ENCODE data around the gene NDRG2. TPM values are rescaled to one million over a fixed set of nuclear protein-coding genes. Genes with fewer than 3 reads are reported as not detected.

The NDRG2 gene
- total and polyA plus RNA-seq, 9 of the 15 experiments (the other 6 are each of a cell fraction or from before 2014, with no cell fraction given): 10.1 to 105 (median 41.0) TPM

Small RNA genes within 50 kb of the gene (microRNA-seq; reads per million reads assigned to microRNA genes)
- gene MIR6717 (ENCODE audit: borderline microRNAs expressed): not detected

Other genes with a start within 250 kb of the NDRG2 start
Only the 7 nearest of the 15 such genes appear.
- 63.5 and 83.7 TPM in 2 replicates for gene METTL17, start 35.1 kb downstream of the NDRG2 start, total RNA-seq (2014; rRNA removed)
- 62.6 and 65.6 TPM in 2 replicates for gene METTL17, start 35.1 kb downstream of the NDRG2 start, total RNA-seq (2014; rRNA removed; fragmentation: Illumina TruSeq; extraction: Trizol)
- gene METTL17, start 35.1 kb downstream of the NDRG2 start, total RNA-seq (2015; rRNA removed; fragmentation: Illumina TruSeq; extraction: Trizol): 75.6 and 80.3 TPM in 2 replicates
- 82.7 and 83.6 TPM in 2 replicates for gene METTL17, start 35.1 kb downstream of the NDRG2 start, total RNA-seq (2021)
- gene METTL17, start 35.1 kb downstream of the NDRG2 start, polyA plus RNA-seq (2011; rRNA removed): 119 and 168 TPM in 2 replicates
- 97.6 and 105 TPM in 2 replicates for gene METTL17, start 35.1 kb downstream of the NDRG2 start, polyA plus RNA-seq (2014; fragmentation: Illumina TruSeq; extraction: Trizol)
- gene METTL17, start 35.1 kb downstream of the NDRG2 start, polyA plus RNA-seq (2014; fragmentation: Nextera tagmentation; extraction: Ambion mirVana): 100 to 1,000 TPM in 1 of 2 experiments, 10 to 100 TPM in 1; 90.0 to 150 TPM
- 119 and 131 TPM in 2 replicates for gene METTL17, start 35.1 kb downstream of the NDRG2 start, polyA plus RNA-seq (2014; rRNA removed)
- gene SLC39A2, start 25.8 kb downstream of the NDRG2 start, total RNA-seq (2014; rRNA removed): not detected in 2 replicates
- not detected in 2 replicates for gene SLC39A2, start 25.8 kb downstream of the NDRG2 start, total RNA-seq (2014; rRNA removed; fragmentation: Illumina TruSeq; extraction: Trizol)
- not detected in 2 replicates for gene SLC39A2, start 25.8 kb downstream of the NDRG2 start, total RNA-seq (2015; rRNA removed; fragmentation: Illumina TruSeq; extraction: Trizol)
- not detected in 2 replicates for gene SLC39A2, start 25.8 kb downstream of the NDRG2 start, total RNA-seq (2021)
- gene SLC39A2, start 25.8 kb downstream of the NDRG2 start, polyA plus RNA-seq (2011; rRNA removed): 0.06 and 0.07 TPM in 2 replicates
- gene SLC39A2, start 25.8 kb downstream of the NDRG2 start, polyA plus RNA-seq (2014; fragmentation: Illumina TruSeq; extraction: Trizol): not detected in 2 replicates
- gene SLC39A2, start 25.8 kb downstream of the NDRG2 start, polyA plus RNA-seq (2014; fragmentation: Nextera tagmentation; extraction: Ambion mirVana): not detected
- 0.09 TPM in 1 of 2 replicates, not detected in the other for gene SLC39A2, start 25.8 kb downstream of the NDRG2 start, polyA plus RNA-seq (2014; rRNA removed)
- 0.18 and 0.24 TPM in 2 replicates for gene TPPP2, start 5.2 kb upstream of the NDRG2 start, total RNA-seq (2014; rRNA removed)
- not detected in 2 replicates for gene TPPP2, start 5.2 kb upstream of the NDRG2 start, total RNA-seq (2014; rRNA removed; fragmentation: Illumina TruSeq; extraction: Trizol)
- gene TPPP2, start 5.2 kb upstream of the NDRG2 start, total RNA-seq (2015; rRNA removed; fragmentation: Illumina TruSeq; extraction: Trizol): not detected in 2 replicates
- not detected in 2 replicates for gene TPPP2, start 5.2 kb upstream of the NDRG2 start, total RNA-seq (2021)
- gene TPPP2, start 5.2 kb upstream of the NDRG2 start, polyA plus RNA-seq (2011; rRNA removed): not detected in 2 replicates
- gene TPPP2, start 5.2 kb upstream of the NDRG2 start, polyA plus RNA-seq (2014; fragmentation: Illumina TruSeq; extraction: Trizol): not detected in 2 replicates
- not detected for gene TPPP2, start 5.2 kb upstream of the NDRG2 start, polyA plus RNA-seq (2014; fragmentation: Nextera tagmentation; extraction: Ambion mirVana)
- not detected in 2 replicates for gene TPPP2, start 5.2 kb upstream of the NDRG2 start, polyA plus RNA-seq (2014; rRNA removed)
- not detected in 2 replicates for gene RNASE13, start 9.7 kb upstream of the NDRG2 start, total RNA-seq (2014; rRNA removed)
- not detected in 2 replicates for gene RNASE13, start 9.7 kb upstream of the NDRG2 start, total RNA-seq (2014; rRNA removed; fragmentation: Illumina TruSeq; extraction: Trizol)
- not detected in 2 replicates for gene RNASE13, start 9.7 kb upstream of the NDRG2 start, total RNA-seq (2015; rRNA removed; fragmentation: Illumina TruSeq; extraction: Trizol)
- gene RNASE13, start 9.7 kb upstream of the NDRG2 start, total RNA-seq (2021): not detected in 2 replicates
- gene RNASE13, start 9.7 kb upstream of the NDRG2 start, polyA plus RNA-seq (2011; rRNA removed): not detected in 2 replicates
- not detected in 2 replicates for gene RNASE13, start 9.7 kb upstream of the NDRG2 start, polyA plus RNA-seq (2014; fragmentation: Illumina TruSeq; extraction: Trizol)
- not detected for gene RNASE13, start 9.7 kb upstream of the NDRG2 start, polyA plus RNA-seq (2014; fragmentation: Nextera tagmentation; extraction: Ambion mirVana)
- not detected in 2 replicates for gene RNASE13, start 9.7 kb upstream of the NDRG2 start, polyA plus RNA-seq (2014; rRNA removed)
- not detected in 2 replicates for gene RNASE7, start 17.3 kb upstream of the NDRG2 start, total RNA-seq (2014; rRNA removed)
- not detected in 2 replicates for gene RNASE7, start 17.3 kb upstream of the NDRG2 start, total RNA-seq (2014; rRNA removed; fragmentation: Illumina TruSeq; extraction: Trizol)
- gene RNASE7, start 17.3 kb upstream of the NDRG2 start, total RNA-seq (2015; rRNA removed; fragmentation: Illumina TruSeq; extraction: Trizol): not detected in 2 replicates
- not detected in 2 replicates for gene RNASE7, start 17.3 kb upstream of the NDRG2 start, total RNA-seq (2021)
- not detected in 2 replicates for gene RNASE7, start 17.3 kb upstream of the NDRG2 start, polyA plus RNA-seq (2011; rRNA removed)
- not detected in 2 replicates for gene RNASE7, start 17.3 kb upstream of the NDRG2 start, polyA plus RNA-seq (2014; fragmentation: Illumina TruSeq; extraction: Trizol)
- gene RNASE7, start 17.3 kb upstream of the NDRG2 start, polyA plus RNA-seq (2014; fragmentation: Nextera tagmentation; extraction: Ambion mirVana): not detected
- gene RNASE7, start 17.3 kb upstream of the NDRG2 start, polyA plus RNA-seq (2014; rRNA removed): not detected in 2 replicates
- gene RNASE8, start 32.8 kb upstream of the NDRG2 start, total RNA-seq (2014; rRNA removed): not detected in 2 replicates
- not detected in 2 replicates for gene RNASE8, start 32.8 kb upstream of the NDRG2 start, total RNA-seq (2014; rRNA removed; fragmentation: Illumina TruSeq; extraction: Trizol)
- not detected in 2 replicates for gene RNASE8, start 32.8 kb upstream of the NDRG2 start, total RNA-seq (2015; rRNA removed; fragmentation: Illumina TruSeq; extraction: Trizol)
- gene RNASE8, start 32.8 kb upstream of the NDRG2 start, total RNA-seq (2021): not detected in 2 replicates
- gene RNASE8, start 32.8 kb upstream of the NDRG2 start, polyA plus RNA-seq (2011; rRNA removed): not detected in 2 replicates
- gene RNASE8, start 32.8 kb upstream of the NDRG2 start, polyA plus RNA-seq (2014; fragmentation: Illumina TruSeq; extraction: Trizol): not detected in 2 replicates
- not detected for gene RNASE8, start 32.8 kb upstream of the NDRG2 start, polyA plus RNA-seq (2014; fragmentation: Nextera tagmentation; extraction: Ambion mirVana)
- not detected in 2 replicates for gene RNASE8, start 32.8 kb upstream of the NDRG2 start, polyA plus RNA-seq (2014; rRNA removed)
- 3.9 and 4.0 TPM in 2 replicates for gene ARHGEF40, start 45.2 kb upstream of the NDRG2 start, total RNA-seq (2014; rRNA removed)
- 2.3 and 2.9 TPM in 2 replicates for gene ARHGEF40, start 45.2 kb upstream of the NDRG2 start, total RNA-seq (2014; rRNA removed; fragmentation: Illumina TruSeq; extraction: Trizol)
- 3.3 and 3.7 TPM in 2 replicates for gene ARHGEF40, start 45.2 kb upstream of the NDRG2 start, total RNA-seq (2015; rRNA removed; fragmentation: Illumina TruSeq; extraction: Trizol)
- gene ARHGEF40, start 45.2 kb upstream of the NDRG2 start, total RNA-seq (2021): 4.6 and 6.3 TPM in 2 replicates
- 3.8 and 4.0 TPM in 2 replicates for gene ARHGEF40, start 45.2 kb upstream of the NDRG2 start, polyA plus RNA-seq (2011; rRNA removed)
- 4.6 and 5.0 TPM in 2 replicates for gene ARHGEF40, start 45.2 kb upstream of the NDRG2 start, polyA plus RNA-seq (2014; fragmentation: Illumina TruSeq; extraction: Trizol)
- gene ARHGEF40, start 45.2 kb upstream of the NDRG2 start, polyA plus RNA-seq (2014; fragmentation: Nextera tagmentation; extraction: Ambion mirVana): under 1 TPM; 0.42 to 0.55 TPM
- 4.6 and 4.7 TPM in 2 replicates for gene ARHGEF40, start 45.2 kb upstream of the NDRG2 start, polyA plus RNA-seq (2014; rRNA removed)

All from K562 (cell line).